DND-41 (cell line): Measurements from ENCODE around the gene MYO1D.

Experiments
- ATAC-seq: fragments of 200-7000 bp; cut with Tn5 transposase; 3 replicates; pipeline ENCODE4 v1.9.1; 2021; ENCODE audit warnings: low read depth; ENCODE audit not compliant: insufficient read depth
- DNase-seq: peaks from one replicate; pipeline ENCODE4 v3.0.0-alpha.2; 2020
- H2AFZ ChIP-seq: 2 replicates; pipeline ENCODE4 v1.6.0; 2012; ENCODE audit warnings: low read depth, low read length
- H3K27ac ChIP-seq: 2 replicates; pipeline ENCODE4 v1.5.1; 2012; ENCODE audit warnings: low read length, inconsistent platforms
- H3K27me3 ChIP-seq: fragments of 200-600 bp; sonication (generic); 2 replicates; pipeline ENCODE4 v1.6.0; 2012; ENCODE audit warnings: low read length, mild to moderate bottlenecking, inconsistent platforms; ENCODE audit not compliant: insufficient read depth, poor library complexity
- H3K36me3 ChIP-seq: 2 replicates; pipeline ENCODE4 v1.5.1; 2012; ENCODE audit warnings: low read length, inconsistent platforms; ENCODE audit not compliant: insufficient read depth
- H3K4me1 ChIP-seq: 2 replicates; pipeline ENCODE4 v1.5.1; 2012; ENCODE audit warnings: mild to moderate bottlenecking, low read length; ENCODE audit not compliant: insufficient read depth
- H3K4me2 ChIP-seq: 2 replicates; pipeline ENCODE4 v1.6.0; 2012; ENCODE audit warnings: mild to moderate bottlenecking, moderate library complexity, low read length, inconsistent platforms; ENCODE audit not compliant: insufficient read depth
- H3K4me3 ChIP-seq, 2 experiments: fragments of 200-600 bp in 1 of 2; shearing (Covaris generic) in 1 of 2; 2 replicates each; pipeline ENCODE4 v1.5.1; 2012 to 2016; ENCODE audit warnings: inconsistent platforms in 2 of 2, low read length in 2 of 2, mild to moderate bottlenecking in 2 of 2, low read depth in 1 of 2, moderate library complexity in 1 of 2
- H3K79me2 ChIP-seq: 2 replicates; pipeline ENCODE4 v1.6.0; 2012; ENCODE audit warnings: low read length, inconsistent platforms; ENCODE audit not compliant: insufficient read depth
- H3K9ac ChIP-seq: 2 replicates; pipeline ENCODE4 v1.6.0; 2012; ENCODE audit warnings: low read depth, mild to moderate bottlenecking, inconsistent platforms, low read length, moderate library complexity
- H3K9me3 ChIP-seq: 2 replicates; pipeline ENCODE4 v1.5.1; 2012; ENCODE audit warnings: low read length, moderate library complexity, mild to moderate bottlenecking, inconsistent platforms; ENCODE audit not compliant: insufficient read depth, severe bottlenecking
- H4K20me1 ChIP-seq: 2 replicates; pipeline ENCODE4 v1.6.0; 2012; ENCODE audit warnings: low read length; ENCODE audit not compliant: insufficient read depth
- CTCF ChIP-seq: IDR thresholded peaks from 2 replicates; pipeline ENCODE4 v1.5.1; 2012; ENCODE audit warnings: borderline replicate concordance, low read length, moderate library complexity, mild to moderate bottlenecking; ENCODE audit not compliant: poor library complexity, severe bottlenecking; ENCODE audit errors: extremely low read depth
- EZH2 ChIP-seq: IDR thresholded peaks from 3 replicates; pipeline ENCODE4 v1.6.1; 2012; ENCODE audit warnings: borderline replicate concordance, low read depth, mild to moderate bottlenecking, moderate library complexity, low read length, inconsistent platforms; ENCODE audit not compliant: severe bottlenecking

Gene MYO1D

GRCh38 chr17:32795339-32795979, 81.5 kb downstream of the MYO1D start:
- ATAC-seq, result no peak
- H3K27ac ChIP-seq, result no peak overlapping the region
- TF ChIP-seq EZH2 (no peak), CTCF (no peak)

GRCh38 chr17:32794533-32795246, 82.2 kb downstream of the MYO1D start:
- no peaks in the 10 kb centered on the region for H3K36me3 ChIP-seq
- no peak overlapping the region for H3K4me3 ChIP-seq
- DNase-seq (no peak), ATAC-seq (no peak)
- TF ChIP-seq CTCF, result no peak
- TF ChIP-seq EZH2, result no peak
- no peak overlapping the region for H3K9ac ChIP-seq
- H3K9me3 ChIP-seq, result no peaks in the 10 kb centered on the region
- no peak overlapping the region for H2AFZ ChIP-seq
- H3K27me3 ChIP-seq, result peaks cover 10% of the 10 kb centered on the region
- no peak overlapping the region for H3K27ac ChIP-seq
- H3K79me2 ChIP-seq, result no peaks in the 10 kb centered on the region
- H3K4me1 ChIP-seq, result no peaks in the 10 kb centered on the region
- no peak overlapping the region for H3K4me2 ChIP-seq
- no peaks in the 10 kb centered on the region for H4K20me1 ChIP-seq

More at GRCh38 chr17:32795339-32795979, 81.5 kb downstream of the MYO1D start:
- Histone ChIP-seq H3K4me2 (no peak overlapping the region), H4K20me1 (no peaks in the 10 kb centered on the region), H3K36me3 (no peaks in the 10 kb centered on the region), H3K4me1 (no peaks in the 10 kb centered on the region), H3K27me3 (peaks cover 10% of the 10 kb centered on the region), H2AFZ (no peak overlapping the region), H3K9ac (no peak overlapping the region), H3K79me2 (no peaks in the 10 kb centered on the region), H3K9me3 (no peaks in the 10 kb centered on the region), H3K4me3 (no peak overlapping the region)
- no peak for DNase-seq

GRCh38 chr17:32793841-32794240, 83.1 kb downstream of the MYO1D start:
- Histone ChIP-seq H3K9me3 (no peaks in the 10 kb centered on the region), H3K36me3 (no peaks in the 10 kb centered on the region), H3K4me2 (no peak overlapping the region), H2AFZ (no peak overlapping the region), H3K27ac (no peak overlapping the region), H3K4me3 (no peak overlapping the region), H3K9ac (no peak overlapping the region), H3K27me3 (peaks cover 10% of the 10 kb centered on the region), H3K79me2 (no peaks in the 10 kb centered on the region), H3K4me1 (no peaks in the 10 kb centered on the region), H4K20me1 (no peaks in the 10 kb centered on the region)
- DNase-seq (no peak), ATAC-seq (no peak)
- no peak for TF ChIP-seq CTCF
- TF ChIP-seq EZH2, result no peak
